ENCODE results near the gene DAP.

DNA sequence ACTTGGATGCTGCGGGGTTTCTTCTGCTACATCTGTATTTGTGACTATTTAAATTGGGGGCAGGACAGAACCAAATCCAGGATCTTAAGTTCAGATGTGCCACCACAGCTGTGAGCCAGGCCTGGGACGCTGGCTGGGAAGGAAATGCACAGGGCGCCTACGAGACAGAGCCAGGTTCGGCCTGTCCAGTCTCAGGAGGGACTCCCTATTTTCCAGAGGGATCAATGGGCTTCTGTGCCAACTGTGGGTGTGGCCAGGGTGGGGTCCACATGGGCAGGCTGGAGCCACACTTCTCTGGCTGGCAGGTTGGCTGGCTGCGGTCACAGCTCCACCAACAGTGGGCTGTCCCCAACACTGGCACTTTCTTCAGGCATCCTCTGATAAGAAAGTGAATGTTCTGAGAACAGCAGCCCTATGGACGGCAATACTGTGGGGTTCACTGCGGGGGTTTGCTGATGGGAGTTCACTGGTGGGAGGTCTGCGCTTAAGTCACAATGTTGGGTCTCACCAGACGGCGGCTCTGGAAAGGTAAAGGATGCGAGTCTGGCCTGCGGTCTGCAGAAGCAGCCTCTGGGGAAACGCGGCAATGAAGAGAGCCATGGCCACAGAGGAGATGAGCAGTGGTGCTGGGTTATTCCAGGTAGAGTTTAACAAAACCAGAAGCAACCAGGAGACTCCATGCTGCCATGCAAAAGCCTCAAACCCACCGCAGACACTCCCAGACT, 78.1 kb downstream of the DAP start:
- TF ChIP-seq ZNF264 (CRISPR knock-in tag; IDR thresholded peaks at IDR 0.05) (no peak), MBD4 (IDR thresholded peaks at IDR 0.05; ENCODE audit: borderline replicate concordance, low read length) (no peak)
- TF ChIP-seq, protein P1, sequence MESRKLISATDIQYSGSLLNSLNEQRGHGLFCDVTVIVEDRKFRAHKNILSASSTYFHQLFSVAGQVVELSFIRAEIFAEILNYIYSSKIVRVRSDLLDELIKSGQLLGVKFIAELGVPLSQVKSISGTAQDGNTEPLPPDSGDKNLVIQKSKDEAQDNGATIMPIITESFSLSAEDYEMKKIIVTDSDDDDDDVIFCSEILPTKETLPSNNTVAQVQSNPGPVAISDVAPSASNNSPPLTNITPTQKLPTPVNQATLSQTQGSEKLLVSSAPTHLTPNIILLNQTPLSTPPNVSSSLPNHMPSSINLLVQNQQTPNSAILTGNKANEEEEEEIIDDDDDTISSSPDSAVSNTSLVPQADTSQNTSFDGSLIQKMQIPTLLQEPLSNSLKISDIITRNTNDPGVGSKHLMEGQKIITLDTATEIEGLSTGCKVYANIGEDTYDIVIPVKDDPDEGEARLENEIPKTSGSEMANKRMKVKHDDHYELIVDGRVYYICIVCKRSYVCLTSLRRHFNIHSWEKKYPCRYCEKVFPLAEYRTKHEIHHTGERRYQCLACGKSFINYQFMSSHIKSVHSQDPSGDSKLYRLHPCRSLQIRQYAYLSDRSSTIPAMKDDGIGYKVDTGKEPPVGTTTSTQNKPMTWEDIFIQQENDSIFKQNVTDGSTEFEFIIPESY (CRISPR knock-in tag; IDR thresholded peaks at IDR 0.05) = no peak
- TF ChIP-seq, protein P2, sequence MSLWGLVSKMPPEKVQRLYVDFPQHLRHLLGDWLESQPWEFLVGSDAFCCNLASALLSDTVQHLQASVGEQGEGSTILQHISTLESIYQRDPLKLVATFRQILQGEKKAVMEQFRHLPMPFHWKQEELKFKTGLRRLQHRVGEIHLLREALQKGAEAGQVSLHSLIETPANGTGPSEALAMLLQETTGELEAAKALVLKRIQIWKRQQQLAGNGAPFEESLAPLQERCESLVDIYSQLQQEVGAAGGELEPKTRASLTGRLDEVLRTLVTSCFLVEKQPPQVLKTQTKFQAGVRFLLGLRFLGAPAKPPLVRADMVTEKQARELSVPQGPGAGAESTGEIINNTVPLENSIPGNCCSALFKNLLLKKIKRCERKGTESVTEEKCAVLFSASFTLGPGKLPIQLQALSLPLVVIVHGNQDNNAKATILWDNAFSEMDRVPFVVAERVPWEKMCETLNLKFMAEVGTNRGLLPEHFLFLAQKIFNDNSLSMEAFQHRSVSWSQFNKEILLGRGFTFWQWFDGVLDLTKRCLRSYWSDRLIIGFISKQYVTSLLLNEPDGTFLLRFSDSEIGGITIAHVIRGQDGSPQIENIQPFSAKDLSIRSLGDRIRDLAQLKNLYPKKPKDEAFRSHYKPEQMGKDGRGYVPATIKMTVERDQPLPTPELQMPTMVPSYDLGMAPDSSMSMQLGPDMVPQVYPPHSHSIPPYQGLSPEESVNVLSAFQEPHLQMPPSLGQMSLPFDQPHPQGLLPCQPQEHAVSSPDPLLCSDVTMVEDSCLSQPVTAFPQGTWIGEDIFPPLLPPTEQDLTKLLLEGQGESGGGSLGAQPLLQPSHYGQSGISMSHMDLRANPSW (CRISPR knock-in tag; IDR thresholded peaks at IDR 0.05; ENCODE audit: borderline replicate concordance) = no peak
- TF ChIP-seq, protein P3, sequence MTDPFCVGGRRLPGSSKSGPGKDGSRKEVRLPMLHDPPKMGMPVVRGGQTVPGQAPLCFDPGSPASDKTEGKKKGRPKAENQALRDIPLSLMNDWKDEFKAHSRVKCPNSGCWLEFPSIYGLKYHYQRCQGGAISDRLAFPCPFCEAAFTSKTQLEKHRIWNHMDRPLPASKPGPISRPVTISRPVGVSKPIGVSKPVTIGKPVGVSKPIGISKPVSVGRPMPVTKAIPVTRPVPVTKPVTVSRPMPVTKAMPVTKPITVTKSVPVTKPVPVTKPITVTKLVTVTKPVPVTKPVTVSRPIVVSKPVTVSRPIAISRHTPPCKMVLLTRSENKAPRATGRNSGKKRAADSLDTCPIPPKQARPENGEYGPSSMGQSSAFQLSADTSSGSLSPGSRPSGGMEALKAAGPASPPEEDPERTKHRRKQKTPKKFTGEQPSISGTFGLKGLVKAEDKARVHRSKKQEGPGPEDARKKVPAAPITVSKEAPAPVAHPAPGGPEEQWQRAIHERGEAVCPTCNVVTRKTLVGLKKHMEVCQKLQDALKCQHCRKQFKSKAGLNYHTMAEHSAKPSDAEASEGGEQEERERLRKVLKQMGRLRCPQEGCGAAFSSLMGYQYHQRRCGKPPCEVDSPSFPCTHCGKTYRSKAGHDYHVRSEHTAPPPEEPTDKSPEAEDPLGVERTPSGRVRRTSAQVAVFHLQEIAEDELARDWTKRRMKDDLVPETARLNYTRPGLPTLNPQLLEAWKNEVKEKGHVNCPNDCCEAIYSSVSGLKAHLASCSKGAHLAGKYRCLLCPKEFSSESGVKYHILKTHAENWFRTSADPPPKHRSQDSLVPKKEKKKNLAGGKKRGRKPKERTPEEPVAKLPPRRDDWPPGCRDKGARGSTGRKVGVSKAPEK (CRISPR knock-in tag; IDR thresholded peaks at IDR 0.05; ENCODE audit: borderline replicate concordance) = no peak

Data from HepG2 (cell line).